Measurements from ENCODE around the gene MACROD2. TPM values are rescaled to one million over a fixed set of nuclear protein-coding genes. Genes with fewer than 3 reads are reported as not detected.

The MACROD2 gene
- total RNA-seq, 1 donor from 2014 or later: 2.4 TPM

DNA sequence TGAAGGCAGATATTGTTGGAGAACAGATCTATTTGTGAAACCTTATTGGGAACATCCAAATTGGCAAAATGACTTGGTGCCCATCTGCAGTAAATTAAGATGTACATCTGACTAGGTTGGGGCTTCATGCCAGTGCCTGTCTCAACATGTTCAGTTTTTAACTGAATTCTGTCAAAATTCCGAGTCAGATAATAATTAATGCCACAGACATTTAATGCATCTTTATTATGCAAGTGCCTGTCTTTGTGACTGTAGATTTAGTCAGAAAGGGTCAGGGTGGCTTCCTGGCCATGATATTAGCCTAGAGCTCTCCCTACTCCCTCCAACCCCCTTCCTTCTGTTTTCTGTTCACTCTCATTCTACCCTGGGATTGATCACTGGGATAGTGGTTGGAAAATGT lies 541.4 kb downstream of the MACROD2 start:
- H2AFZ ChIP-seq (ENCODE audit: low read depth, low read length): no peak overlapping the region
- no peaks in the 10 kb centered on the region for H3K9me3 ChIP-seq (ENCODE audit: insufficient read depth, low read depth, low read length)
- H3K4me3 ChIP-seq (ENCODE audit: insufficient read depth, low read depth, low read length): no peak overlapping the region
- no peak overlapping the region for H3K9ac ChIP-seq (ENCODE audit: low read length)
- H3K27me3 ChIP-seq (ENCODE audit: insufficient read depth, low read length): no peaks in the 10 kb centered on the region
- H4K20me1 ChIP-seq (ENCODE audit: insufficient read depth, low read length): no peaks in the 10 kb centered on the region
- Mint-ChIP-seq H3K36me3 (ENCODE audit: low read depth, unreplicated experiment) (no peaks in the 10 kb centered on the region), H3K27ac (ENCODE audit: unreplicated experiment) (no peak overlapping the region), H3K9me3 (ENCODE audit: unreplicated experiment) (no peaks in the 10 kb centered on the region), H3K27me3 (ENCODE audit: low read depth, unreplicated experiment) (no peaks in the 10 kb centered on the region), H3K4me1 (ENCODE audit: low read depth, unreplicated experiment) (no peaks in the 10 kb centered on the region), H3K4me3 (ENCODE audit: unreplicated experiment) (no peak overlapping the region)
- no peaks in the 10 kb centered on the region for H3K36me3 ChIP-seq (ENCODE audit: insufficient read depth, low read length)
- H3K79me2 ChIP-seq (ENCODE audit: insufficient read depth, low read length): no peaks in the 10 kb centered on the region
- TF ChIP-seq, protein P1, sequence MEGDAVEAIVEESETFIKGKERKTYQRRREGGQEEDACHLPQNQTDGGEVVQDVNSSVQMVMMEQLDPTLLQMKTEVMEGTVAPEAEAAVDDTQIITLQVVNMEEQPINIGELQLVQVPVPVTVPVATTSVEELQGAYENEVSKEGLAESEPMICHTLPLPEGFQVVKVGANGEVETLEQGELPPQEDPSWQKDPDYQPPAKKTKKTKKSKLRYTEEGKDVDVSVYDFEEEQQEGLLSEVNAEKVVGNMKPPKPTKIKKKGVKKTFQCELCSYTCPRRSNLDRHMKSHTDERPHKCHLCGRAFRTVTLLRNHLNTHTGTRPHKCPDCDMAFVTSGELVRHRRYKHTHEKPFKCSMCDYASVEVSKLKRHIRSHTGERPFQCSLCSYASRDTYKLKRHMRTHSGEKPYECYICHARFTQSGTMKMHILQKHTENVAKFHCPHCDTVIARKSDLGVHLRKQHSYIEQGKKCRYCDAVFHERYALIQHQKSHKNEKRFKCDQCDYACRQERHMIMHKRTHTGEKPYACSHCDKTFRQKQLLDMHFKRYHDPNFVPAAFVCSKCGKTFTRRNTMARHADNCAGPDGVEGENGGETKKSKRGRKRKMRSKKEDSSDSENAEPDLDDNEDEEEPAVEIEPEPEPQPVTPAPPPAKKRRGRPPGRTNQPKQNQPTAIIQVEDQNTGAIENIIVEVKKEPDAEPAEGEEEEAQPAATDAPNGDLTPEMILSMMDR (IDR thresholded peaks at IDR 0.05; ENCODE audit: insufficient read depth, low read depth, low read length): no peak
- no peak for TF ChIP-seq EZH2 (IDR thresholded peaks at IDR 0.05; ENCODE audit: insufficient read depth, low read length)
- H3K4me2 ChIP-seq (ENCODE audit: low read length): no peak overlapping the region
- FAIRE-seq (no peak), DNase-seq (ENCODE audit: low read depth) (no peak)
- H3K27ac ChIP-seq (ENCODE audit: low read depth, low read length): no peak overlapping the region
- no peaks in the 10 kb centered on the region for H3K4me1 ChIP-seq (ENCODE audit: insufficient read depth, low read length)

DNA sequence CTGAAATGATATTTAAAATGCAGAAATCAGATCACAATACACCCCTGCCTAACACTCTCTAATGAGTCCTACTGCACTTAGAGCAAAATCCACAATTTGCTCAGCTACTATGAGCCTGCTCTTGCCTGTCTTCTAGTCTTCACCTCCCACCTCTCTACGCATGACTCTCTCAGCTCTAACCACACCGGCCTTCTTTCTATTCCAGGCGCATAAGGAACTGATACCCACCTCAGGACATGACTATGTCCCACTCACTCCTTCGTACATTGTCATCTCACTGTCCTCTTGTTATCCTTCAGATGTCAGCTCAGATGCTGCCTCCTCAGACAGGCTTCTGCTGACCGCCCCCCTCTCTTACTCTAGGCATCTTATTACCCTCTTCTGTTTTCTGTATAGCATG lies 543.1 kb downstream of the MACROD2 start:
- H3K36me3 ChIP-seq (ENCODE audit: insufficient read depth, low read length): no peaks in the 10 kb centered on the region
- H3K36me3 Mint-ChIP-seq (ENCODE audit: low read depth, unreplicated experiment): no peaks in the 10 kb centered on the region
- no peaks in the 10 kb centered on the region for H3K9me3 Mint-ChIP-seq (ENCODE audit: unreplicated experiment)
- TF ChIP-seq, protein P1 (IDR thresholded peaks at IDR 0.05; ENCODE audit: insufficient read depth, low read depth, low read length): no peak
- TF ChIP-seq EZH2 (IDR thresholded peaks at IDR 0.05; ENCODE audit: insufficient read depth, low read length): no peak
- no peaks in the 10 kb centered on the region for H3K27me3 ChIP-seq (ENCODE audit: insufficient read depth, low read length)
- H4K20me1 ChIP-seq (ENCODE audit: insufficient read depth, low read length): no peaks in the 10 kb centered on the region
- H3K9me3 ChIP-seq (ENCODE audit: insufficient read depth, low read depth, low read length): no peaks in the 10 kb centered on the region
- no peaks in the 10 kb centered on the region for H3K27me3 Mint-ChIP-seq (ENCODE audit: low read depth, unreplicated experiment)
- no peaks in the 10 kb centered on the region for H3K79me2 ChIP-seq (ENCODE audit: insufficient read depth, low read length)
- no peaks in the 10 kb centered on the region for H3K4me1 ChIP-seq (ENCODE audit: insufficient read depth, low read length)
- FAIRE-seq: no peak
- H3K27ac ChIP-seq (ENCODE audit: low read depth, low read length): no peak overlapping the region
- no peak overlapping the region for H3K27ac Mint-ChIP-seq (ENCODE audit: unreplicated experiment)
- no peak overlapping the region for H3K4me3 Mint-ChIP-seq (ENCODE audit: unreplicated experiment)
- H2AFZ ChIP-seq (ENCODE audit: low read depth, low read length): no peak overlapping the region
- DNase-seq (ENCODE audit: low read depth): no peak
- no peak overlapping the region for H3K4me2 ChIP-seq (ENCODE audit: low read length)
- no peak overlapping the region for H3K4me3 ChIP-seq (ENCODE audit: insufficient read depth, low read depth, low read length)
- no peak overlapping the region for H3K9ac ChIP-seq (ENCODE audit: low read length)
- no peaks in the 10 kb centered on the region for H3K4me1 Mint-ChIP-seq (ENCODE audit: low read depth, unreplicated experiment)

DNA sequence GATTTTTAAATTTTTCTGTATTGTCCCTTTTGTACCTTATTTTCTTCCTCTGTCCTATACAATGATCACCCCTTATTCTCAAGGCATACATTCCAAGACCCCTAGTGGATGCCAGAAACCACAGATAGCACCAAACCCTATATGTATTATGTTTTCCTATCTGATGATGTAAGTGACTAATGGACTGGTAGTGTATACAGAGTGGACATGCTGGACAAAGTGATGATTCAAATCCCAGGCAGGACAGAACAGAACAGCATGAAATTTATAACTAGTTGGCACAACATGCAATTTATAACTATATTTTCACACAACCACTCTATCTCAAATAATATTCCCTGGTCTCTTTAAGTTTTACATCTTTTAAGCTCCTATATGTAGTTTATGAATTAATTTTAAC lies 547.7 kb downstream of the MACROD2 start:
- Histone ChIP-seq H3K27me3 (ENCODE audit: insufficient read depth, low read length) (no peaks in the 10 kb centered on the region), H3K4me3 (ENCODE audit: insufficient read depth, low read depth, low read length) (no peak overlapping the region), H3K9ac (ENCODE audit: low read length) (no peak overlapping the region), H3K36me3 (ENCODE audit: insufficient read depth, low read length) (no peaks in the 10 kb centered on the region), H3K4me1 (ENCODE audit: insufficient read depth, low read length) (no peaks in the 10 kb centered on the region), H3K79me2 (ENCODE audit: insufficient read depth, low read length) (no peaks in the 10 kb centered on the region), H2AFZ (ENCODE audit: low read depth, low read length) (no peak overlapping the region), H4K20me1 (ENCODE audit: insufficient read depth, low read length) (no peaks in the 10 kb centered on the region), H3K4me2 (ENCODE audit: low read length) (no peak overlapping the region), H3K9me3 (ENCODE audit: insufficient read depth, low read depth, low read length) (no peaks in the 10 kb centered on the region), H3K27ac (ENCODE audit: low read depth, low read length) (no peak overlapping the region)
- Mint-ChIP-seq H3K4me3 (ENCODE audit: unreplicated experiment) (no peak overlapping the region), H3K36me3 (ENCODE audit: low read depth, unreplicated experiment) (no peaks in the 10 kb centered on the region), H3K4me1 (ENCODE audit: low read depth, unreplicated experiment) (no peaks in the 10 kb centered on the region), H3K9me3 (ENCODE audit: unreplicated experiment) (no peaks in the 10 kb centered on the region), H3K27ac (ENCODE audit: unreplicated experiment) (no peak overlapping the region), H3K27me3 (ENCODE audit: low read depth, unreplicated experiment) (no peaks in the 10 kb centered on the region)
- FAIRE-seq (no peak), DNase-seq (ENCODE audit: low read depth) (no peak)
- TF ChIP-seq, protein P1 (IDR thresholded peaks at IDR 0.05; ENCODE audit: insufficient read depth, low read depth, low read length): no peak
- TF ChIP-seq EZH2 (IDR thresholded peaks at IDR 0.05; ENCODE audit: insufficient read depth, low read length): no peak
